Activated naive CD4-positive, alpha-beta T cell treated with Interleukin-2 at 50 U/mL for 16 hours (primary cell): ENCODE measurements around the gene BMPR1A.

Experiments
- DNase-seq: peaks from one replicate; pipeline ENCODE4 v3.0.0-alpha.2; 2020

Gene BMPR1A

GRCh38 chr10:86756511-86757112, at the start of gene BMPR1A:
Gene BMPR1A (plus strand): TSS chr10:86756619. CDS start chr10:86876019, 119,400 bp downstream.
- no peak for DNase-seq

GRCh38 chr10:86706977-86707376, 49.4 kb upstream of the BMPR1A start:
- no peak for DNase-seq

GRCh38 chr10:86707505-86707904, 48.9 kb upstream of the BMPR1A start:
- no peak for DNase-seq

- no peak for DNase-seq
Observed at GRCh38 chr10:86708068-86708782, 48.2 kb upstream of the BMPR1A start.

- no peak for DNase-seq
Observed at GRCh38 chr10:86708783-86709380, 47.5 kb upstream of the BMPR1A start.

GRCh38 chr10:86709396-86710185, 46.8 kb upstream of the BMPR1A start:
- DNase-seq = no peak

GRCh38 chr10:86710987-86711512, 45.4 kb upstream of the BMPR1A start:
- DNase-seq = peak; percentile 86

- peak; percentile 61 for DNase-seq
Observed at GRCh38 chr10:86711513-86712316, 44.7 kb upstream of the BMPR1A start.

GRCh38 chr10:86712317-86712707, 44.1 kb upstream of the BMPR1A start:
- no peak for DNase-seq

GRCh38 chr10:86715156-86715795, 41.1 kb upstream of the BMPR1A start:
- DNase-seq = no peak

- no peak for DNase-seq
Observed at GRCh38 chr10:86715836-86716235, 40.6 kb upstream of the BMPR1A start.

- DNase-seq = no peak
Observed at GRCh38 chr10:86716466-86716865, 40.0 kb upstream of the BMPR1A start.

GRCh38 chr10:86718556-86718955, 37.9 kb upstream of the BMPR1A start:
- DNase-seq = no peak

- DNase-seq = no peak
Observed at GRCh38 chr10:86721232-86721631, 35.2 kb upstream of the BMPR1A start.

GRCh38 chr10:86723009-86723408, 33.4 kb upstream of the BMPR1A start:
- DNase-seq = no peak

GRCh38 chr10:86724445-86724844, 32.0 kb upstream of the BMPR1A start:
- DNase-seq = no peak

GRCh38 chr10:86725980-86726676, 30.3 kb upstream of the BMPR1A start:
- DNase-seq = no peak

GRCh38 chr10:86726677-86726999, 29.8 kb upstream of the BMPR1A start:
- no peak for DNase-seq

GRCh38 chr10:86727470-86727869, 28.9 kb upstream of the BMPR1A start:
- no peak for DNase-seq

- DNase-seq = no peak
Observed at GRCh38 chr10:86728056-86728455, 28.4 kb upstream of the BMPR1A start.

GRCh38 chr10:86729677-86730076, 26.7 kb upstream of the BMPR1A start:
- no peak for DNase-seq
